ENCODE measurements around the gene BCAP31.
"Not testable (repeated sequence)": the region's sequence is repeated elsewhere in the genome, so short reads cannot be mapped to it uniquely, and the experiment has no call there.

Gene BCAP31

GRCh38 chrX:153697924-153698865 lies 26.0 kb downstream of the BCAP31 start:
- TF ChIP-seq CTCF (IDR thresholded peaks at IDR 0.05; ENCODE audit: control insufficient read depth, extremely low read depth, insufficient read depth): no peak
- no peak overlapping the region for H3K4me3 ChIP-seq (ENCODE audit: low read depth, low read length)
- DNase-seq (ENCODE audit: low read depth): no peak

GRCh38 chrX:153696986-153697722 lies 27.0 kb downstream of the BCAP31 start:
- DNase-seq (ENCODE audit: low read depth): not testable (repeated sequence)

GRCh38 chrX:153696538-153696937 lies 27.6 kb downstream of the BCAP31 start:
- DNase-seq (ENCODE audit: low read depth); H3K4me3 ChIP-seq (ENCODE audit: low read depth, low read length): not testable (repeated sequence)

More at GRCh38 chrX:153696986-153697722, 27.0 kb downstream of the BCAP31 start:
- not testable (repeated sequence) for H3K4me3 ChIP-seq (ENCODE audit: low read depth, low read length)

- TF ChIP-seq CTCF (IDR thresholded peaks at IDR 0.05; ENCODE audit: control insufficient read depth, extremely low read depth, insufficient read depth): no peak
- no peak overlapping the region for H3K4me3 ChIP-seq (ENCODE audit: low read depth, low read length)
- DNase-seq (ENCODE audit: low read depth): no peak
Observed at GRCh38 chrX:153696100-153696499, 28.1 kb downstream of the BCAP31 start.

DNA sequence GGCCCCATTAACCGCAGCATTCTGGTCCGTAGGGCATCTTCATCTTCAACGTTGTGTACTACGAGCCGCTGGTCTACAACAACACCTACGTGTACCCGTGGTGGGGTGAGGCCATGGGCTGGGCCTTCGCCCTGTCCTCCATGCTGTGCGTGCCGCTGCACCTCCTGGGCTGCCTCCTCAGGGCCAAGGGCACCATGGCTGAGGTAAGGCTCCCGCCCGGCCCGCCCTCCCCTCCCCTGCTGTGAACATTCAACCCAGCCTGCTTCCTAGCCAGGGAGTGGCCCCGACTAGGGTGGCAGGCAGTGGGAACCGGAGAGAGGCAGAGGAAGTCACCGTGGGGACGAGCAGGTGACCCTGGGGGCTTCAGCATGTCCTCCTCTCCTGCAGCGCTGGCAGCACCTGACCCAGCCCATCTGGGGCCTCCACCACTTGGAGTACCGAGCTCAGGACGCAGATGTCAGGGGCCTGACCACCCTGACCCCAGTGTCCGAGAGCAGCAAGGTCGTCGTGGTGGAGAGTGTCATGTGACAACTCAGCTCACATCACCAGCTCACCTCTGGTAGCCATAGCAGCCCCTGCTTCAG lies 29.4 kb downstream of the BCAP31 start:
- no peak for TF ChIP-seq CTCF (IDR thresholded peaks at IDR 0.05; ENCODE audit: control insufficient read depth, extremely low read depth, insufficient read depth)
- no peak for DNase-seq (ENCODE audit: low read depth)
- no peak overlapping the region for H3K4me3 ChIP-seq (ENCODE audit: low read depth, low read length)

GRCh38 chrX:153694256-153694655 lies 29.9 kb downstream of the BCAP31 start:
- H3K4me3 ChIP-seq (ENCODE audit: low read depth, low read length); DNase-seq (ENCODE audit: low read depth): not testable (repeated sequence)

DNA sequence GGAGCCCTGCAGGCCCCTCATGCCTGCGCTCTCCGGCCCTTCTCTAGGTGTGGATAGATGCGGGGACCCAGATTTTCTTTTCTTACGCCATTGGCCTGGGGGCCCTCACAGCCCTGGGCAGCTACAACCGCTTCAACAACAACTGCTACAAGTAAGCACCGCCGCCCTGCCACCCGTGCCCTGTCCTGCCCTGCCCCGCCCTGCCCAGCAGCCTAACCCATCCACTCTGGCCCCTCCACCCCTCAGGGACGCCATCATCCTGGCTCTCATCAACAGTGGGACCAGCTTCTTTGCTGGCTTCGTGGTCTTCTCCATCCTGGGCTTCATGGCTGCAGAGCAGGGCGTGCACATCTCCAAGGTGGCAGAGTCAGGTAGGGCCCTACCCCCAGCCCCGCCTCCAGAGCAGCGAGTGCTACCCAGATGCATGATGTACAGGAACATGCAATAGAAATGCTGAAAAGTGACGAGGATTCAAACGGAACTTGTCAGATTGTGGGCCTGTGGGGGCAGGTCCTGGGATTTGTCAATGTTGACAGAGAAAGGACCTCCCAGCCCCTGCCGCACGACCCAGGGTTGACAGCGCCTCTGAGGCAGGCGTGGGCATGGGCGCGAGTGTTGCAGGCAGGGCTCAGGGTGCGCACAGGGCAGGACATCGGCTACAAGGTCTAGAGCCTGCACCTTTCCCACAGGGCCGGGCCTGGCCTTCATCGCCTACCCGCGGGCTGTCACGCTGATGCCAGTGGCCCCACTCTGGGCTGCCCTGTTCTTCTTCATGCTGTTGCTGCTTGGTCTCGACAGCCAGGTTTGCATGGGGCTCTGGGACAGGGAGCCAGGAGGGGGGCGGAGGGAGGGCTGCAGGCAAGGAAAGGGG lies 30.7 kb downstream of the BCAP31 start:
- no peak overlapping the region for H3K4me3 ChIP-seq (ENCODE audit: low read depth, low read length)
- no peak for TF ChIP-seq CTCF (IDR thresholded peaks at IDR 0.05; ENCODE audit: control insufficient read depth, extremely low read depth, insufficient read depth)
- DNase-seq (ENCODE audit: low read depth): no peak
